Transverse colon (tissue), 4 donors: ENCODE data around the gene CMBL. TPM values are rescaled to one million over a fixed set of nuclear protein-coding genes. Genes with fewer than 3 reads are reported as not detected.
A peak's percentile ranks its signal among the peaks of the same experiment; 100 is the strongest.

Source experiments
- DNase-seq: peaks from one replicate; pipeline ENCODE4 v3.0.0-alpha.2; 2019
- H3K27ac ChIP-seq, 4 donors: fragments of 200-600 bp; sonication (generic); 2 replicates each; pipeline ENCODE4 v1.5.1; 2016 to 2018; ENCODE audit warnings: inconsistent platforms in 4 of 4
- H3K27me3 ChIP-seq: fragments of 200-600 bp; sonication (generic); 2 replicates; pipeline ENCODE4 v1.5.1; 2017; ENCODE audit warnings: inconsistent platforms
- H3K36me3 ChIP-seq, 4 donors: fragments of 200-600 bp; sonication (generic); 2 replicates each; pipeline ENCODE4 v1.5.1; 2017 to 2019; ENCODE audit warnings: inconsistent platforms in 4 of 4
- H3K4me1 ChIP-seq, 4 donors: fragments of 200-600 bp; sonication (generic); 2 replicates each; pipeline ENCODE4 v1.5.1; 2017 to 2020; ENCODE audit warnings: inconsistent platforms in 4 of 4
- H3K4me3 ChIP-seq, 4 donors: fragments of 200-600 bp; sonication (generic); 1 replicate in 1 of 4; 2 replicates in 3 of 4; pipeline versions ENCODE4 v1.5.1 to v1.6.1; 2017 to 2019; ENCODE audit warnings: inconsistent platforms in 4 of 4
- H3K9me3 ChIP-seq, 2 donors: fragments of 200-600 bp; sonication (generic); 2 replicates each; pipeline ENCODE4 v1.5.1; 2017 to 2019; ENCODE audit warnings: inconsistent platforms in 2 of 2
- EP300 ChIP-seq: sonication (generic); formaldehyde crosslinking; IDR thresholded peaks from one replicate; pipeline ENCODE4 v1.6.1; 2017; ENCODE audit warnings: antibody characterized with exemption, low read depth
- POLR2A ChIP-seq: fragments of 450-650 bp; IDR thresholded peaks from one replicate; pipeline ENCODE4 v1.6.1; 2016; ENCODE audit warnings: antibody characterized with exemption, mild to moderate bottlenecking, moderate library complexity
- POLR2AphosphoS5 ChIP-seq, 3 donors: sonication (generic); formaldehyde crosslinking; IDR thresholded peaks; one replicate each; pipeline ENCODE4 v1.6.1; 2016; ENCODE audit warnings: antibody characterized with exemption in 3 of 3
- whole genome bisulfite sequencing, 2 donors: methylation state at CpG; one replicate each; pipeline ENCODE4 v1.1.5; 2018; ENCODE audit warnings: low coverage in 1 of 2; 5-methylcytosine and 5-hydroxymethylcytosine counted together
- in situ Hi-C, 4 donors: fragments of 200-750 bp; cut with MboI; loops; one replicate each; pipeline versions ENCODE4 v1.15.0 to v1.15.1; 2017; ENCODE audit warnings: low sequenced_read_pairs in 3 of 4, low pct_ligation_motif_present in 1 of 4, low pct_unique_long_range_greater_than_20kb in 1 of 4
- intact Hi-C: fragments of 100-400 bp; cut with DNase I; formaldehyde crosslinking; loops from one replicate; pipeline ENCODE4 v1.15.1; 2023; ENCODE audit warnings: low total_unique reads
- total RNA-seq, 4 donors: library from RNA; depleted of rRNA; stranded (reverse); fragments of >200 nt; gene quantifications; one replicate each; pipeline ENCODE4 v1.1.0, GENCODE V29; 2016
- TF ChIP-seq, protein P1 (sequence below), 5 experiments: fragments of 200-600 bp in 3 of 5; fragments of 450-650 bp in 2 of 5; sonication (generic) in 3 of 5; IDR thresholded peaks; 1 replicate in 2 of 5; 2 replicates in 3 of 5; pipeline ENCODE4 v1.5.1; 2016 to 2017; ENCODE audit warnings: antibody characterized with exemption in 5 of 5, inconsistent platforms in 3 of 5, mild to moderate bottlenecking in 2 of 5, moderate library complexity in 1 of 5

Gene CMBL
- total RNA-seq, 4 donors from 2014 or later = 36.6 to 87.6 (median 60.9) TPM

DNA sequence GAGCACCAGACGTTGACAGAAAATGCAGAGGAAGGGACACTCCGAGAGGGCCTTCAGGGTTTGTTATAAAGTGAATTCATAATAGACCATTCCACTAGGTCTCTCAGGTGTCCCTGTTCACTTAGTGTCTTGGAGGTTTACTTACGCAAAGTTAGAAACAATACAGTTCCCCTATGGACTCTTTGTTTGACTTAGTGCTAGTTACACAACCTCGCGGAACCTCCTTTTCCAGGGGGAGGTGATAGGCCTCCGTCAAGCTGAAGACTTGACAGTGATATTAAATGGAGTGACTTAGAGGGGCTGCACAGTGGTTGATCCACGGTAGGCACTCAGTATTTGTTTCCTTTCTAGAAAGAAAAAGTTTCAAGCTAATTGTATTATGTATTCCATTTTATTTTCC lies 56.3 kb downstream of the CMBL start:
- peak overlapping the region in 3 of 4 donors; percentile 96 for H3K27ac ChIP-seq
- no peaks in the 10 kb centered on the region for H3K9me3 ChIP-seq
- H3K36me3 ChIP-seq = peaks cover 0 to 16% (median 2%) of the 10 kb centered on the region in 4 donors
- intact Hi-C loops = no loop called here
- WGBS, 2 donors = 18% methylated on average over 4 to 7 of the region's 7 CpGs
- DNase-seq = no peak
- TF ChIP-seq POLR2AphosphoS5 (IDR thresholded peaks at IDR 0.05) = no peak
- TF ChIP-seq, protein P1, sequence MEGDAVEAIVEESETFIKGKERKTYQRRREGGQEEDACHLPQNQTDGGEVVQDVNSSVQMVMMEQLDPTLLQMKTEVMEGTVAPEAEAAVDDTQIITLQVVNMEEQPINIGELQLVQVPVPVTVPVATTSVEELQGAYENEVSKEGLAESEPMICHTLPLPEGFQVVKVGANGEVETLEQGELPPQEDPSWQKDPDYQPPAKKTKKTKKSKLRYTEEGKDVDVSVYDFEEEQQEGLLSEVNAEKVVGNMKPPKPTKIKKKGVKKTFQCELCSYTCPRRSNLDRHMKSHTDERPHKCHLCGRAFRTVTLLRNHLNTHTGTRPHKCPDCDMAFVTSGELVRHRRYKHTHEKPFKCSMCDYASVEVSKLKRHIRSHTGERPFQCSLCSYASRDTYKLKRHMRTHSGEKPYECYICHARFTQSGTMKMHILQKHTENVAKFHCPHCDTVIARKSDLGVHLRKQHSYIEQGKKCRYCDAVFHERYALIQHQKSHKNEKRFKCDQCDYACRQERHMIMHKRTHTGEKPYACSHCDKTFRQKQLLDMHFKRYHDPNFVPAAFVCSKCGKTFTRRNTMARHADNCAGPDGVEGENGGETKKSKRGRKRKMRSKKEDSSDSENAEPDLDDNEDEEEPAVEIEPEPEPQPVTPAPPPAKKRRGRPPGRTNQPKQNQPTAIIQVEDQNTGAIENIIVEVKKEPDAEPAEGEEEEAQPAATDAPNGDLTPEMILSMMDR (IDR thresholded peaks at IDR 0.05) = no peak
- in situ Hi-C loops = no loop called here
- peak overlapping the region in 3 of 4 donors; percentile 79 to 96 (median 90) for H3K4me3 ChIP-seq
- H3K27me3 ChIP-seq = no peaks in the 10 kb centered on the region
- peaks cover 17 to 41% (median 28%) of the 10 kb centered on the region in 4 donors for H3K4me1 ChIP-seq

DNA sequence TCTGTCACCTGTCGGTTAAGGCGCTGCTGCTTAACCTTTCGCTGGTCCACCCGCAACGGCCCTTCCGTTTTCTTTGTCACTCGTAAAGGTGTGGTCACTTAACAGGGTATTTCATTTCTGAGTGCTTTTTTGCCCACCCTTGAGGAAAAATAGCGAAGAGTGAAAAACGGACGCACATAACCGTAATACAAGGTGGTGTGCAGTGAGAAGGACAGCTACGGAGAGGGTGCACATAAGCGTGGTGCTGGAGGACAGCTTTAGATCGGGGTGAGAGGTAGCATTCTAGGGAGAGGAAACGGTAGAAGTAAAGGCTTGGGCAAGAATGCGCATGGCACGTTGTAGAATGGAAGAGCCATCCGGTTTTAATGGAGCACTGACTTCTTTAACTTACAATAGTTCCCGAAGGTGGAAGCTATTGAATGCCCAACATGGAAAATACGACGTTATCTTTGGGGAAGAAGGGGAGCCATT lies 56.9 kb downstream of the CMBL start:
- Histone ChIP-seq H3K4me1 (peaks cover 17 to 41% (median 28%) of the 10 kb centered on the region in 4 donors), H3K27me3 (no peaks in the 10 kb centered on the region), H3K4me3 (peak overlapping the region; percentile 78 to 96 (median 84)), H3K36me3 (peaks cover 0 to 11% (median 1%) of the 10 kb centered on the region in 4 donors), H3K27ac (peak overlapping the region; percentile 94 to 96 (median 96)), H3K9me3 (no peaks in the 10 kb centered on the region)
- in situ Hi-C loops (no loop called here), intact Hi-C loops (no loop called here)
- no peak for DNase-seq
- TF ChIP-seq POLR2A (no peak), EP300 (no peak), POLR2AphosphoS5 (IDR thresholded peaks at IDR 0.05) (no peak)
- TF ChIP-seq, protein P1 (IDR thresholded peaks at IDR 0.05) = no peak
- WGBS, 2 donors = 0% methylated on average over 11 to 21 of the region's 21 CpGs

DNA sequence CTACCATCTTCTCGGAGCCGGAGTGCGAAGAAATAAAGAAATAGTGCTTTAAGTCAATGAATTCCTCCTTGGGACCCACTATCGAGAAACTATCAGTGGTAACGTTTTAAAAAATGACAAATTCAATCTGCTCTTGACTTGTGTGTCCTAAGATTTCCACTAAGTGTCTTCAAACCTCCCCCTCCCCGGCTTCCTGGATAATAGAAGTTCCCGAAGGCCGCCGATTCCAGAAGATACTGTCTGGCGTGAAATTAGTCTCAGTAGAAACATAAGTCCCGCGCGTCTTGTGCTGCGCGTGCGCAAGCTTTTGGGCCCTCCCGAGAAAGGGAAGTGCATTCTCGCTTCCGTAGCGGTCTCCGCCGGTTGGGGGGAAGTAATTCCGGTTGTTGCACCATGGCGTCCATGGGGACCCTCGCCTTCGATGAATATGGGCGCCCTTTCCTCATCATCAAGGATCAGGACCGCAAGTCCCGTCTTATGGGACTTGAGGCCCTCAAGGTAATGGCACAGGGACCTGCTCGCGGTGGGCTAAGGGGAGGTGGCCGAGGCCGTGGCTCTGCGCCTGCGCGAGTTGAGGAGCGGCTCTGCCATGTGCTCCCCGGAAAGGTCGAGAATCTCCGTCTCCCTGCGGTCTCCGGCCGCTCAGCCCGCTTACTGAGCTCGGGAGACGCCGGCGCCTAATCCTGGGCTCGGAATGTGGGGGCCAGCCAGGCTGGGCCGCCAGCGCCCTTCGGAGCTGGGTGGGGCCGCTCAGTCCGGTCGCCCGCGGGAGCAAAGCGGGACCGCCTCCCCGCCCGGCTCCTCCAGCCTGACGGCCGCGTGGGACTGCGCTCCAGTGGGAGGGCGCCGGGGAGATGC lies 57.5 kb downstream of the CMBL start, which contains the start of gene CCT5:
Gene CCT5 (plus strand): TSS at position 333 of the 858 bp plus-strand sequence. CDS start 61 bp downstream, at position 394.
- no peaks in the 10 kb centered on the region for H3K9me3 ChIP-seq
- in situ Hi-C loops = no loop called here
- intact Hi-C loops = no loop called here

More for the DNA sequence above, 57.5 kb downstream of the CMBL start, which contains the start of gene CCT5:
- peak within 1 kb of the TSS; percentile 78 to 96 (median 84) for H3K4me3 ChIP-seq
- 0% methylated on average over 5 to 66 of the region's 67 CpGs for WGBS, 2 donors
- peak within 1 kb of the TSS; percentile 94 to 96 (median 96) for H3K27ac ChIP-seq
- no peaks in the 10 kb centered on the region for H3K27me3 ChIP-seq
- TF ChIP-seq, protein P1 (IDR thresholded peaks at IDR 0.05) = no peak
- peak; percentile 74 to 84 (median 78) for TF ChIP-seq POLR2AphosphoS5 (IDR thresholded peaks at IDR 0.05)
- peak; percentile 67 for TF ChIP-seq POLR2A
- peak; percentile 94 for DNase-seq
- peaks cover 0 to 6% (median 0%) of the 10 kb centered on the region in 4 donors for H3K36me3 ChIP-seq
- H3K4me1 ChIP-seq = peaks cover 17 to 41% (median 28%) of the 10 kb centered on the region in 4 donors
